HG03521 (cell line): ENCODE data around the gene DCC.

Source experiments
- ATAC-seq: cut with Tn5 transposase; IDR thresholded peaks from one replicate; pipeline ENCODE4 v1.9.1; 2021; ENCODE audit warnings: mild to moderate bottlenecking, moderate library complexity; ENCODE audit not compliant: unreplicated experiment

DCC gene

DNA sequence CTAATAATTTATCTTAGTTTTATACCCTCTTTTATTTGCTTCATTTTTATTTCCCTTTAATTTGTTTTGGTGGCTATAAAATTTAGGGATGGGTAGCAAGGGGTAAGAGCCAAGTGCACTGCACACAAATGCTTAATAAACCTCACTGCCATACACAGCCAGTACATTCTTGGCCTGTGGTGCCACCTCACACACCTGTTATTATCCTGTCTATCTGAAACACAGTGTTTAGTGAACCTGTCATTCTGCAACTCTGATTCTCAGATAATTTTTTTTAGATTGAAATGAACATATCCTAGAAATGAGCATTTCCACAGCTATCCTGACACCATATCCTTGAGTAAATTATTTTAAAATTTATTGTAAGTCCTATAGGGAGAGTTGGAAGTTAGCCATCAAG, 807.5 kb downstream of the DCC start:
- no peak for ATAC-seq

- ATAC-seq, result no peak
These were observed 808.1 kb downstream of the DCC start for GRCh38 chr18:53148123-53148522.

GRCh38 chr18:53152476-53152875, 812.5 kb downstream of the DCC start:
- no peak for ATAC-seq

DNA sequence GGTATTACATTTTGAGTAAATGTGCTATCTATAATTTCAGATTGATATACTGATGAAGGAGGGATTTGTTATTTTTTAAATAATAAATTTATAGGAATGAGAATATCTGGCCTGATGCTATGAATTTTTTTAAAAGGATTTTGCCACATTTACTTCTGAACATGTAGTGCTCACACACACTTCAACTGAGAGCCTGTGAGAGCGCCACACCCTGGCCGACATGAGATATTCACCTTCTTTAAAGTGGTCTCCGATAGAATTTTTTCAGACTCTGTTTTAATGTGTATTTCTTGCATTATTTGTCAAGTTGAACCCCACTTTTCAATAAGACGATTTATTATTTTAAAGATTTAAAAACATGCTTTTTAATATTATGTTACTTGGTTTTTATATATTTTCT, 813.3 kb downstream of the DCC start:
- no peak for ATAC-seq

DNA sequence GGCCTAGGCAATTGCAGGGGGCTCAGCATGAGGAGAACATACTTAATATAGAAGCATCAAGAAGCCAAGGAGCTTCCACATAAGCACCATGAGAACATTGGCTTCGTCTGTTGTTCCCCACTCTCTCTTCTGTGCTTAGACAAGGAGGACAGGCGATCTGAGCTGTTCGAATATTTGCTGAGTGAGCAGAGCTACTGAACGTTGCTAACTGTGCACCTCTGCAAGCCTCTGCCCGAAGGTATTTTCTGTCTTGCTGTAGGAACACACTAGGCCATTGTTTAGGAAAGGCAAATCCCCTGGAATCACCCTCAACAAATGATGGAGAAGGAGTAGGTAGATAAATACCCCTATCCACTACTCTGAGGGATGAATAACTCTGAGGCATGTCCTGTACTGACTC, 813.8 kb downstream of the DCC start:
- ATAC-seq, result no peak

- ATAC-seq, result no peak
These were observed 825.8 kb downstream of the DCC start for GRCh38 chr18:53165770-53166169.

DNA sequence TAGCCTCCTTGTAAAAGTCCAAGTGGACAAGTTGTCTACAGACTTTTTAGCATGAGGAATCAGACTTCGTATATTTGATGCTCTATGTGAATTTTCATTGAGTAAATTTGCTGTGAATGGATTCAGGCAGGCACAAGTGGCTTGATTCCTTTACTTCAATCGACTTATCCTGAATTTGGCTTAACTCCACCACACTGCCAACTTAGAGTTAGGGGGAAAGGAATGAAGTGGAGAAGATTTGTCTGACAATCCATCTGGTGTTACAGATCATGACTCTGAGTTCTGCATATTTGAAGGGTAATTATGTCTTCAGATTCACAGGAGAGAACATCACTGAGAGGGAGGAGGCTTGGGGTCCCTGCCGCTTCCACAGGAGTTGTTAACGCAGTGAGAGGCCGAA, 829.3 kb downstream of the DCC start:
- no peak for ATAC-seq

GRCh38 chr18:53191634-53192033, 851.6 kb downstream of the DCC start:
- ATAC-seq, result no peak

DNA sequence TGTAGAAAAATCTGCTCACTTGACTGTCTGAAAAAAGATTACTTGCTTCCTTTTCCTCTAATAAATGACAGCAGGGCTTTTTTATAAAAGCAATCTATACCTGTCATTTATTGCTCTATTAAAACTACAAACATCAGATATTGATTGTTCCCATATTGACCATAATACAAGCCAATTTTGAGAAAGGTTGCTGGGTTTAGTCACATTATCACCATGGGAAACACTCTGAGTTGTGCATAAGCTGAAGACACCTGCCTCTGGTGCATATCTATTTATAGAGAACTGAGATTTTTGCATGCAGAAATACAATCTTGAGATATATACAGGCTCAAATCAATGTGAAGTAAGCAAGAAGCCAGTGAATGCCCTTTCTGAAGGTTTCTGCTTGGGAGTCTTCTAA, 853.9 kb downstream of the DCC start:
- no peak for ATAC-seq

DNA sequence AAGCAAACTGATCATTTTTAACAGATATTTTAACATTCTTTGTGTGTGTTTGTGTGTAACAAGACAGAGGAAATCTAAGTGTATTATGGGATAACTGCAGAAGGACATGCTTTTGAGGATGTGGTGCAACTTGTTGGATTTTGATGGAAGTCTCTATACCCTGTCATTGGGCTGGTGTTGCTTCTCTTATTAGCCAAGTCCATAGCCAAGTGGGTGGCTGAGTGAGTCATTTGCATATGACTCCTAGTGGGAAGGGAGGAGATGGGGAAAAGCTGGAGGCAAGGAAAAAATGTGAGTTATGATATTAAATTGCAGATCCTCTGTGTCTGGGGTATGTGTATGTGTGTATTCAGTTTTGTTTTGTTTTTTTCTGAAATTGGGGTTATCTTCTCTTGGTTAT, 879.9 kb downstream of the DCC start:
- ATAC-seq, result no peak

GRCh38 chr18:53224128-53224778, 884.3 kb downstream of the DCC start:
- ATAC-seq, result no peak

GRCh38 chr18:53225567-53226325, 885.7 kb downstream of the DCC start:
- ATAC-seq, result no peak

GRCh38 chr18:53234610-53235009, 894.6 kb downstream of the DCC start:
- ATAC-seq, result no peak

DNA sequence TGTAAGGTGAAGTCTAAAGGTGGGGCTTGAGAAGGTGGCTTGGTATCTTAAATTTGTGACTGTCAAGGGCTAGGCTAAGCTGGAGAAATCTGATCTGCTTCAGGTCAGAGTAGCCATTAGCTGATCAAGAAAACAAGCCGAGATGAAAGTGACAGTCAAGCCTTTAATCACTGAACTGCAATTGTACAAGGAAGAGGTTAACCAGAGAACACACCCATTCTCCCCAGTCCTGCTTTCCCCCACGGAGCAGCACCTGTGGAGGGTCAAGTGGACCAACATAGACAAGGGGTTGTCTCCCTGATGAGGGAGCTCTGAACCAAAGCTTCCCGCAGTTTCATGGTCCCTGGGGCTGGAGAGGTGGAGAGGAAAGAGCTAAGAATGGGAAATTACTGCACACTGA, 901.2 kb downstream of the DCC start:
- no peak for ATAC-seq

DNA sequence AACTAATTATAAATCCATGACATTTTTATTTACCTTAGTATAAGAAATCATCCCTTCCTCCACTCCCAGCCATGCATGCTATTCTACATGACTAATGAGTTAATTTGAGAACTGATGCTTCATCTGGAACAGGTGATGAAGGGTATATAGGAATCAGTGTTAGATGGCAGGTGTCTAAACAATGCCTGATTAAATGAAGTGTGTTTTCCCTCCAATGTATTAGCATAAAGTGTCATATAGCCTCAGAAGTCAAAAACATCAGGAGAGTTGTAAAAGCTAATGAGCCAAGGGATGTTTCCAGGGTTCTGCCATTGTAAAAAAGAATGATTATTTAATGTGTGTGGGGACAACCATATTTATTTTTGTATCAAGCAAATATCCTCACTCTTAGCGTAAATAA, 913.8 kb downstream of the DCC start:
- no peak for ATAC-seq

DNA sequence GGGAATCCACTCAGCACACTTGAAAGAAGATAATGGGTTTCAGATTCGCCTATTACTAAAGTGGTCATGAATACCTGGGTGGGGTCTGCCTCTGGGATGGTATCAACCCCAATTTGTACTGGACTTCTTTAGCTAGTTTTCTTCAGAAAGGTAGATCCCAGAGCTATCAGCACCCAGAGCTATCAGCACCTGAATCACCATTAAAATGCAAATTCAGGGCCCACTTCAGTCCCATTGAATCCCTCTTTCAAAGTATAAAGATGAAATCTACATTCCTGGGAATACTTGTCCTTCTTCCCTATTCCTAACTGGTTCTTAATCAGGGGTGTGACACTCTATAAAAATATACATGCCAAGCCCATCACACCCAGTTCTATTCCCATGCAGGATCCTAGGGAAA, 914.3 kb downstream of the DCC start:
- ATAC-seq, result no peak

DNA sequence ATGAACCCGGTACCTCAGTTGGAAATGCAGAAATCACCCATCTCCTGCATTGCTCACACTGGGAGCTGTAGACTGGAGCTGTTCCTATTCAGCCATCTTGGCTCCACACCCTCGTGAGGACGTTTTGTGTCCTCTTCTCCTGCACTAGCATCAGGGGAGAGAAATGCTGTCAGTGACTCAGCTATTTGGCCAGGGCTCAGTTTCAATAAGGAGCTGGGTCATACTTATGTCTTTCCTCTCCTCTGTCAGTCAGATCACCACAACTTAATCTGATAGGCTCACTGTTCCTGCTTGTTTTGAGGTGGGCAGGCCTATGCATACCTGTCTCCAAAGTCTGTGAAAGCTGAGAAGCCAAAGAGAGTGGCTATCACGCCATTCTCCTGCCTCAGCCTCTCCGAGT, 921.2 kb downstream of the DCC start:
- no peak for ATAC-seq

- no peak for ATAC-seq
These were observed 926.9 kb downstream of the DCC start for GRCh38 chr18:53266850-53267249.

GRCh38 chr18:53268455-53268854, 928.5 kb downstream of the DCC start:
- ATAC-seq, result no peak

- no peak for ATAC-seq
These were observed 941.4 kb downstream of the DCC start for GRCh38 chr18:53281406-53281805.

DNA sequence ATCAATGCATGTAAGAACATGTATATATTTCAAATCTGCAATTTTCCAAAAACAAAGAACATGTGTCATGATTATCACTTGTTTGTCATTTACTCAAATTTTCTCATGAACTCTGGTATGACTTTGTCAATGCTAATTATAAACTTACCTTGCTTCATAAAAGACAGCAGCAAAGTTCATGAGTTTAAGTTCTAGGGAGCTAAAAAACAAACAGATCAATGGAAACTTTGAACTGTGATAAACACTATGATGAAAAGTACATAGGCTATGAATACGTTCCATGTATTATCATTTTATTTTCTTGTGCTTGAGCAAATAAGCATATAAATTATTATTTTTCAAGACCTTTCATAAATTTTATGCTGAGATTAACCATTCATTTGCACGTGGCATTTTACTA, 943.7 kb downstream of the DCC start:
- ATAC-seq, result no peak

DNA sequence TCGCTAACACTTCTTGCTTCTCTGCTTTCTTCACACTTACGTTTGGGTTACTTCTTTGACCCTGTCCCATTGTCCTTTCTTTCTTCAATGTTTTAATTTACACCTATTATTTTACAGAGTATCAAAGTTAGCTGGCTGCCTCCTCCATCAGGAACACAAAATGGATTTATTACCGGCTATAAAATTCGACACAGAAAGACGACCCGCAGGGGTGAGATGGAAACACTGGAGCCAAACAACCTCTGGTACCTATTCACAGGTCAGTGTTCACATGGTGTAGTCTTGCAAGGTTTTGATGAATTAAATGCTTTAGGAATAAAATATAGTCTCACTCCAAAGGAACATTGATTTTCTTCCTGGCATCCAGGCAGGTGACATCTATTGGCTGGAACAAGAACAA, 965.5 kb downstream of the DCC start:
- ATAC-seq, result no peak

- no peak for ATAC-seq
These were observed 979.6 kb downstream of the DCC start for GRCh38 chr18:53319628-53320027.
